HL-60 (cell line): Measurements from ENCODE around the gene CLN5.

Experiments
- POLR2AphosphoS5 ChIP-seq: IDR thresholded peaks from 2 replicates; pipeline ENCODE4 v1.6.1; 2012; ENCODE audit warnings: low read depth
- TF ChIP-seq, protein P1 (sequence below): IDR thresholded peaks from one replicate; pipeline ENCODE4 v1.5.1; 2011; ENCODE audit warnings: low read length, control low read depth, inconsistent platforms; ENCODE audit not compliant: insufficient read depth
- TF ChIP-seq, protein P2 (sequence below): IDR thresholded peaks from 2 replicates; pipeline ENCODE4 v1.6.1; 2012; ENCODE audit warnings: low read depth; ENCODE audit not compliant: insufficient replicate concordance

DNA sequence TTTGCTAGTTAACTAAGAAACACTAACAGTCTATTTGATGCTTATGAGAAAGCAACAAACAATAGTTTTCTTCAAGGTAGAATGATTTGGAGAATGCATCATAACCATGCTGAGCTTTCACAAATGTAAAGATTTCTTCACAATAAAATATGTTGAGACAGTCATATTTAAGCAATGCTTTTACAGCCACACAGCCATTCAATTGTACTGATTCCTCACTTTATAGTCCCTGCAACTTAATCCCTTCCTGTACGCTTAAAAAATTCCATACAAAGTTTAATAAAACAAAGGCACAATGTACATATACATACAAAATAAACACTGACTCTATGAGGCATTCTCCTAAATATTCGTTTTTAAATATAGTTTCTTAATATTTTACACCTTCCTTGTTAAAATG, 48.2 kb upstream of the CLN5 start:
- TF ChIP-seq, protein P1, sequence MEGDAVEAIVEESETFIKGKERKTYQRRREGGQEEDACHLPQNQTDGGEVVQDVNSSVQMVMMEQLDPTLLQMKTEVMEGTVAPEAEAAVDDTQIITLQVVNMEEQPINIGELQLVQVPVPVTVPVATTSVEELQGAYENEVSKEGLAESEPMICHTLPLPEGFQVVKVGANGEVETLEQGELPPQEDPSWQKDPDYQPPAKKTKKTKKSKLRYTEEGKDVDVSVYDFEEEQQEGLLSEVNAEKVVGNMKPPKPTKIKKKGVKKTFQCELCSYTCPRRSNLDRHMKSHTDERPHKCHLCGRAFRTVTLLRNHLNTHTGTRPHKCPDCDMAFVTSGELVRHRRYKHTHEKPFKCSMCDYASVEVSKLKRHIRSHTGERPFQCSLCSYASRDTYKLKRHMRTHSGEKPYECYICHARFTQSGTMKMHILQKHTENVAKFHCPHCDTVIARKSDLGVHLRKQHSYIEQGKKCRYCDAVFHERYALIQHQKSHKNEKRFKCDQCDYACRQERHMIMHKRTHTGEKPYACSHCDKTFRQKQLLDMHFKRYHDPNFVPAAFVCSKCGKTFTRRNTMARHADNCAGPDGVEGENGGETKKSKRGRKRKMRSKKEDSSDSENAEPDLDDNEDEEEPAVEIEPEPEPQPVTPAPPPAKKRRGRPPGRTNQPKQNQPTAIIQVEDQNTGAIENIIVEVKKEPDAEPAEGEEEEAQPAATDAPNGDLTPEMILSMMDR, result no peak
- TF ChIP-seq, protein P2, sequence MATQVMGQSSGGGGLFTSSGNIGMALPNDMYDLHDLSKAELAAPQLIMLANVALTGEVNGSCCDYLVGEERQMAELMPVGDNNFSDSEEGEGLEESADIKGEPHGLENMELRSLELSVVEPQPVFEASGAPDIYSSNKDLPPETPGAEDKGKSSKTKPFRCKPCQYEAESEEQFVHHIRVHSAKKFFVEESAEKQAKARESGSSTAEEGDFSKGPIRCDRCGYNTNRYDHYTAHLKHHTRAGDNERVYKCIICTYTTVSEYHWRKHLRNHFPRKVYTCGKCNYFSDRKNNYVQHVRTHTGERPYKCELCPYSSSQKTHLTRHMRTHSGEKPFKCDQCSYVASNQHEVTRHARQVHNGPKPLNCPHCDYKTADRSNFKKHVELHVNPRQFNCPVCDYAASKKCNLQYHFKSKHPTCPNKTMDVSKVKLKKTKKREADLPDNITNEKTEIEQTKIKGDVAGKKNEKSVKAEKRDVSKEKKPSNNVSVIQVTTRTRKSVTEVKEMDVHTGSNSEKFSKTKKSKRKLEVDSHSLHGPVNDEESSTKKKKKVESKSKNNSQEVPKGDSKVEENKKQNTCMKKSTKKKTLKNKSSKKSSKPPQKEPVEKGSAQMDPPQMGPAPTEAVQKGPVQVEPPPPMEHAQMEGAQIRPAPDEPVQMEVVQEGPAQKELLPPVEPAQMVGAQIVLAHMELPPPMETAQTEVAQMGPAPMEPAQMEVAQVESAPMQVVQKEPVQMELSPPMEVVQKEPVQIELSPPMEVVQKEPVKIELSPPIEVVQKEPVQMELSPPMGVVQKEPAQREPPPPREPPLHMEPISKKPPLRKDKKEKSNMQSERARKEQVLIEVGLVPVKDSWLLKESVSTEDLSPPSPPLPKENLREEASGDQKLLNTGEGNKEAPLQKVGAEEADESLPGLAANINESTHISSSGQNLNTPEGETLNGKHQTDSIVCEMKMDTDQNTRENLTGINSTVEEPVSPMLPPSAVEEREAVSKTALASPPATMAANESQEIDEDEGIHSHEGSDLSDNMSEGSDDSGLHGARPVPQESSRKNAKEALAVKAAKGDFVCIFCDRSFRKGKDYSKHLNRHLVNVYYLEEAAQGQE, result no peak
- no peak for TF ChIP-seq POLR2AphosphoS5
